ENCODE results near the gene ADCK2.
A peak's percentile ranks its signal among the peaks of the same experiment; 100 is the strongest.
"Not testable (repeated sequence)": the region's sequence is repeated elsewhere in the genome, so short reads cannot be mapped to it uniquely, and the experiment has no call there.

The ADCK2 gene

GRCh38 chr7:140675726-140676125, 3.0 kb downstream of the ADCK2 start:
- DNase-seq: no peak

DNA sequence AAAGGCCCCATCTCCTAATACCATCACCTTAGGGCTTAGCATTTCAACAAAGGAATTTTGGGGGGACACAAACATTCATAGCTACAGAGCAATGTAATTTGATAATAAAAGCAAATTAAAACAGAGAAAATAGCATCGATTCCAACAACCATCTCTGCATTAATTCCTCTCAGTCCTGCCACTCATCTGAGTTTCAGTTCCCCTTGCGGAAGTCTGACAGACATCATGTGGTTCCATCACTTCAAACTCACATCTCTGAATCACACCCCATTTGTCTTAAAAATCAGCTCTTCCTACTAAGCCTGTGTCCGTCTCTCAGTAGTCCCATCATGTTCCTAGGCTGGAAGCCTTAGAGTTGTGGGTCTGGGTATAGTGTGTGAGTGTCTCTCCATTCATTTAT, 3.6 kb downstream of the ADCK2 start:
- DNase-seq: no peak

DNA sequence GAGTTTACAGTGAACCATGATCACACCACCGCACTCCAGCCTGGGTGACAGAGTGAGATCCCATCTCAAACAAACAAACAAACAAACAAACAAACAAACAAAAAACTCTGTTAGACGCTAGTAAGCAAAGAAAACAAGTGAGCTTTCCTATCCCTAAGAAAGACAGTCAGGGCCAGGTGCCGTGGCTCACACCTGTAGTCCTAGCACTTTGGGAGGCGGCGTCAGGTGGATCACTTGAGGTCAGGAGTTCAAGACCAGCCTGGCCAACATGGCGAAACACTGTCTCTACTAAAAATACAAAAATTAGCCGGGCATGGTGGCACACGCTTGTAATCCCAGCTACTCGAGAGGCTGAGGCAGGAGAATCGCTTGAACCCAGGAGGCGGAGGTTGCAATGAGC, 4.2 kb downstream of the ADCK2 start:
- DNase-seq: not testable (repeated sequence)

- no peak for DNase-seq
Observed at GRCh38 chr7:140677496-140677895, 4.8 kb downstream of the ADCK2 start.

GRCh38 chr7:140678081-140678815, 5.5 kb downstream of the ADCK2 start:
- DNase-seq: no peak

DNA sequence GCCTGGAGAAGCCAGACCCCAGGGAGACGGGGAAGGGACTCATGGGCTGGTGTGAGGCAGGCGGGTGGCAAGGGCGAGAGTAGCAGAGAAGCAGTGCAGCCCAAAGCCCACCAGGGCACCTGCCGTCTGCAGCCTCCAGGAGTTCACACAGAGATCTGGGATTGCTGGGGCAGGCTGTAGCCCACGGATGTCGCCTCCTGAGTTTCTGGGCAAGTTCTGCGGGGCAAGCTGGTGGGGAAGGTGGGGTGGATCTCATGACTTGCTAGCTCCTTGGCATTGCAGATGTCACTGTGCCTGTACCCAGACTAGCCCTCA, 6.0 kb downstream of the ADCK2 start:
- DNase-seq: no peak

DNA sequence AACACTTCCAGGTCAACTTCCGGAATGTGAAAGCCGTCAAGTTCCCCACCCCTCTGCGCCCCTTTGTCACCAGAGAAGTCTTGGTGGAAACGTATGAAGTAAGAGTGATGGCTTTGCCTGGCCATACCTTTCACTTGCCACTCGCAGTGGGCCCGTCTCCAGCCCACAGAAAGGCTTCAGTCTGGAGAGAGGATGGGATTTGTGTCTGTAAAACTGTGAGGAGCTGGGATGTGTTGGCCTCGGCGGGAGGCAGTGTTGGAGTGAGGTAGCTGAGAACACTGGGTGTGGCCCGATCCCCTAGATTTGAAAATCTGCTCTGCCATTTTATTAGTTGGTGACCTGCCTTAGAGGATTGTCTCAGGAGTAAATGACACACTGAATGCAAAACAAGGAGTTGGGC, 6.4 kb downstream of the ADCK2 start:
- DNase-seq: no peak

DNA sequence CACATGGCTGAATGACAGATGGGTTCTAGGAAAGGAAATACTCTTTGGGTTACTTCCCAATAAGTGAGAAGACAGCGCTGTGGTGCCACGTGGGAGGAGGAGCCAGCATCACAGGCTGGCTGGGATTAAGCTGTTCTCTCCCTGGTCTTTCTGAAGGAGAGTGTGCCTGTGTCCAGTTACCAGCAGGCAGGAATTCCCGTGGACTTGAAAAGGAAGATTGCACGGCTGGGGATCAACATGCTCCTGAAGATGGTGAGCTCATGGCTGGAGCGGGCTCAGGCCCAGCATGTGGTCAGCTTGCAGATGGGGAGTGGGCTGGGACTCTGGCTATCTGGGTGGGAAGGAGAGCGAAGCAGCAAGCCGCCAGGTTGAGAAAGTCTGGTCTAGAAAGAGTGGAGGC, 8.1 kb downstream of the ADCK2 start:
- no peak for DNase-seq

DNA sequence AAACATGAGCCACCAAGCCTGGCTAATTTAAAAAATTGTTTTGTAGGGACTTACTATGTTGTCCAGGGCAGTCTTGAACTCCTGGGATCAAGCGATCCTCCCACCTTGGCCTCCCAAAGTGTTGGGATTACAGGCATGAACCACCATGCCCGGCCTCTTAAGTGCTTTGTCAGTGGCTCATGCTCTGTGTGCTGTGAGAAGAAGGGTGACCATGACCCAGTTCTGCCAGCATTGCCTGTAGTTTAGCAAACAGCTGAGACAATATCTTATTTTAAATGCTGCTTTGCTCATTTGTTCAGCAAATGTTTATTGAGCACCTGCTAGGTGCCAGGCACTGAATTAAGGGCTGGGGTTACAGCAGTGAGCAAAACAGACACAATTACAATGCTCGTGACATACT, 9.0 kb downstream of the ADCK2 start:
- DNase-seq: no peak

- no peak for DNase-seq
Observed at GRCh38 chr7:140683657-140684056, 10.9 kb downstream of the ADCK2 start.

GRCh38 chr7:140684066-140684950, 11.6 kb downstream of the ADCK2 start:
- no peak for DNase-seq

DNA sequence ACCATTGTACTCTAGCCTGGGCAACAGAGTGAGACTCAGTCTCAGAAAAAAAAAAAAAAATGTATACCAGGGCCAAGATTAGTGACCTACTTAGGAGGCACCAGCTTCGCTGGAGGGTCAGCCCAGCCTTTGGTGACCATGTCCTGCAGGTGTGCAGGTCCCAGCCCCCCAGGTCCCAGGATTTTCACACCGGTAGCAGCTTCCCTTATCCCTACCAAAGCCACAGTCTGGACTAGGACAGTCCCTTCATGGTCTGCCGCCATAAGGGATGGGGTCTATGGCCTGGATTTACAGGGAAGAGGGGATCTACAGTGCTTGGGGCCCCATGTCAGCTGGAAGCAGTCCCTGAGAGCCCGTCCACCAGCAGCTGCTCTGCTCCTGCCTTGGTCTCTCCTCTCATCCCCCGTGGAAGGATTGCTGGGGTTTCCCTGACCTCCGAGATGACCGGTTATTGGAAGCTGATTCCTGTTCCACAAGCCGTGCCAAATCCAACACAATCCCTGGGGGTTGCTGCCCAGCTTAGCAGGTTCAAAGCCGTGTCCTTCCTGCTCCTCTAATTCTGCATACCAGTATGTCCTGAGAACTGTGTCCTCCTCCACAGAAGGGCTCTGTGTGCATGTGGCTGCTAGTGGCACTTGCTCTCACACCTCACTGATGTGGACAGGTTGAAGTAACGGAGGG, 12.8 kb downstream of the ADCK2 start:
- DNase-seq: no peak

GRCh38 chr7:140686921-140687320, 14.2 kb downstream of the ADCK2 start:
- no peak for DNase-seq

GRCh38 chr7:140688341-140688740, 15.6 kb downstream of the ADCK2 start:
- no peak for DNase-seq

- DNase-seq: no peak
Observed at GRCh38 chr7:140689199-140690152, 16.7 kb downstream of the ADCK2 start.

DNA sequence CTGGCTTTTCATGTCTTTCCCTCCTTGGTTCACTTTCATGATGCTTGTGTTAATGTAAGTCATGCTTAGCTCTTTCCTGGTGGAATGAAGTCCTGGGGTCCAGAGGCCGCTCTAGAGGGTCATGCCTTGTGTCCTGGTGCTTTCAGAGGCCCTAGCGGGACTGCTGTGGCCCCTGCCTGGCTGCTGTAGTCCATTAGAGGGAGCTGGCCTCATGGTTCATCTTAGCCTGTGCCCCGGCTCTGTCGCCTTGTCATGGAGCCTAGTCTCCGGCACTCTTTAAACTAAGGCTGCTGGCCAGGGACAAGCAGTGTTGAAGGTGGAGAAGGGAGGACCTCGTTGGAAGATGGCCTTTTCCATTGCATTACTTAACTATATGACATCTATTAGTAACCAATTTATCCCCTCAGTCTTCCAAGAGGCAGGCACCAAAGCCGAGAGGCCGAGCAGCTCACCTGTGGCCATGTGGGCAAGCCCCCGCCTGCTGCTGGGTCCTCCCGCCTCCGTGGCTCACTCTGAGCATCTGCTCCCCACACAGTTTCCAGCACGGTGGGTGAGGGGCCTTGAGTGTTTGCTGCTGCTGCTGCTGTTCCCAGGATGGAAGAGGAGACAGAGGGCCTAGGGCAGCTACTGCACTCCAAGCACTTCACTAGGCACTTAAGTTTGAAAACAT, 18.8 kb downstream of the ADCK2 start:
- DNase-seq: no peak

DNA sequence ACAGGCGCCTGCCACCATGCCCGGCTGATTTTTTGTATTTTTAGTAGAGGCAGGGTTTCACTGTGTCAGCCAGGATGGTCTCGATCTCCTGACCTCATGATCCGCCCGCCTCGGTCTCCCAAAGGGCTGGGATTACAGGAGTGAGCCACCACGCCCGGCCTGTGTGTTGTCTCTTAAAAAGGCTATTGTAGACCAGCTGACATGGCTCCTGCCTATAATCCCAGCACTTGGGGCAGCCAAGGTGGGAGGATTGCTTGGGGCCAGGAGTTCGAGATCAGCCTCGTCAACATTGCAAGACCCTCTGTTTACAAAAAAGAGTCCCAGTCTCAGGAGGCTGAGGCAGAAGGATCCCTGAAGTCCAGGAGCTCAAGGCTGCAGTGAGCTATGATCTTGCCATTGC, 21.1 kb downstream of the ADCK2 start:
- DNase-seq: not testable (repeated sequence)

DNA sequence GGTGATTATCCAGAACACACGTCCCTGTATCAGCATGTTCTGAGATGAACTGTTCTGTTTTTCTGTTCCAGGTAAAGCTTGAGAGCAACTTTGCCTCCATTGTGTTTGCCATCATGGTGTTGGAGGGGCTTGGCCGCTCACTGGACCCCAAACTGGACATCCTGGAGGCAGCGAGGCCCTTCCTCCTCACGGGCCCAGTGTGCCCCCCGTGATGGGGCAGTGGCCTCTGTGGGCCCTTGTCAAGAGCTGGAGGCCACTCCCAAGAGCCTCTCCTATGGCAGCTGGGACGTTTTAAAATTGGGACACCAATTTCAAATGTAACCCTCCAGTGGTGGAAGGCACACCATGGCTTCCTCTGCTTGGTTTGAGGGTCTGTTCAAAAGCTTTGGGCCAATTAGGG, 21.8 kb downstream of the ADCK2 start:
- DNase-seq: no peak

DNA sequence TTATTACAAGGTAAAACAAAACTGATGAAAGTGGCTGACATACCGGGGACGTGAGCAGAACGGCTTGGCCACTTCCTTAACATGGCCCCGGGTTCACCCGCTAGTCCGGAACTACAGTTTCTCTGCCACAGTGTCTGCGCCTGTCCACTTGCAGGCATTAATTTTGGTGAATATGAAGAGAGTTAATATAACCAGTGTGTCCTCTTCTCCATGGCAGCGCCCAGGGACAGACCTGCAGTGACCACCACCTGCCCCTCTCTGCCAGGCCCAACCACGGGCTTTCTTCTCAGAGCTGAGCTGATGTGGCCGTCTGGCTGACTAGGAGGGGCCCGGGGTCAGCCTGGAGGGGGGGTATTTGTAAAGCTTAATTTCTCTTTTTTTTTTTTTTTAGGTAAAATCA, 22.6 kb downstream of the ADCK2 start:
- DNase-seq: no peak

- peak; percentile 92 for DNase-seq
Observed at GRCh38 chr7:140696024-140696679, 23.4 kb downstream of the ADCK2 start.

- DNase-seq: no peak
Observed at GRCh38 chr7:140696680-140697446, 24.1 kb downstream of the ADCK2 start, which contains the start of gene NDUFB2. Gene NDUFB2 (plus strand): TSS chr7:140696708. CDS start chr7:140696745, 37 bp downstream.

All from activated T-cell treated with anti-CD3 and anti-CD28 coated beads for 4 hours (primary cell).